HEK293 (cell line): ENCODE measurements around the gene MBD1.

ENCODE experiments used
- BCL11B ChIP-seq: fragments of 450-650 bp; formaldehyde crosslinking; IDR thresholded peaks from 2 replicates; pipeline ENCODE4 v1.5.1; 2016; ENCODE audit warnings: low read depth, missing biosample characterization, missing genetic modification characterization
- GLI2 ChIP-seq: fragments of 450-650 bp; formaldehyde crosslinking; IDR thresholded peaks from 2 replicates; pipeline ENCODE4; 2017; ENCODE audit warnings: missing biosample characterization, missing genetic modification characterization, low read depth, borderline replicate concordance
- GLI4 ChIP-seq: fragments of 450-650 bp; formaldehyde crosslinking; IDR thresholded peaks from 2 replicates; pipeline ENCODE4 v1.5.1; 2016; ENCODE audit warnings: missing biosample characterization, missing genetic modification characterization
- HOXA7 ChIP-seq: sonication (generic); formaldehyde crosslinking; IDR thresholded peaks from 2 replicates; pipeline ENCODE4 v1.8.1; 2022; ENCODE audit warnings: missing genetic modification reagents, borderline replicate concordance
- HOXC10 ChIP-seq: sonication (generic); formaldehyde crosslinking; IDR thresholded peaks from 2 replicates; pipeline ENCODE4 v1.8.1; 2023; ENCODE audit warnings: mild to moderate bottlenecking, missing genetic modification reagents
- HOXD13 ChIP-seq: sonication (generic); formaldehyde crosslinking; IDR thresholded peaks from 2 replicates; pipeline ENCODE4 v1.8.0; 2022; ENCODE audit warnings: missing genetic modification reagents, borderline replicate concordance
- KLF7 ChIP-seq: fragments of 450-650 bp; formaldehyde crosslinking; IDR thresholded peaks from 2 replicates; pipeline ENCODE4 v1.5.1; 2016; ENCODE audit warnings: missing biosample characterization, missing genetic modification characterization, borderline replicate concordance
- MEIS1 ChIP-seq: sonication (generic); formaldehyde crosslinking; IDR thresholded peaks from 2 replicates; pipeline ENCODE4 v1.8.1; 2022; ENCODE audit warnings: missing genetic modification reagents, mild to moderate bottlenecking, borderline replicate concordance
- WT1 ChIP-seq: fragments of 450-650 bp; formaldehyde crosslinking; IDR thresholded peaks from 2 replicates; pipeline ENCODE4 v1.5.1; 2016; ENCODE audit warnings: missing biosample characterization, missing genetic modification characterization
- YY2 ChIP-seq: fragments of 450-650 bp; formaldehyde crosslinking; IDR thresholded peaks from 2 replicates; pipeline ENCODE4 v1.5.1; 2016; ENCODE audit warnings: missing biosample characterization, missing genetic modification characterization
- ZNF146 ChIP-seq: fragments of 450-650 bp; formaldehyde crosslinking; IDR thresholded peaks from 2 replicates; pipeline ENCODE4 v1.5.1; 2016; ENCODE audit warnings: missing biosample characterization, missing genetic modification characterization
- ZNF221 ChIP-seq: fragments of 450-650 bp; formaldehyde crosslinking; IDR thresholded peaks from 2 replicates; pipeline ENCODE4 v1.5.1; 2017; ENCODE audit warnings: missing biosample characterization, missing genetic modification characterization, borderline replicate concordance
- ZNF248 ChIP-seq: fragments of 450-650 bp; formaldehyde crosslinking; IDR thresholded peaks from 2 replicates; pipeline ENCODE4 v1.5.1; 2017; ENCODE audit warnings: missing biosample characterization, missing genetic modification characterization
- ZNF266 ChIP-seq: fragments of 450-650 bp; formaldehyde crosslinking; IDR thresholded peaks from 2 replicates; pipeline ENCODE4 v1.5.1; 2016; ENCODE audit warnings: missing biosample characterization, missing genetic modification characterization, low read depth
- ZNF302 ChIP-seq: fragments of 450-650 bp; formaldehyde crosslinking; IDR thresholded peaks from 2 replicates; pipeline ENCODE4 v1.5.1; 2016; ENCODE audit warnings: missing biosample characterization, missing genetic modification characterization, low read depth
- ZNF335 ChIP-seq: fragments of 450-650 bp; formaldehyde crosslinking; conservative IDR thresholded peaks from 2 replicates; pipeline ENCODE4 v1.5.1; 2016; ENCODE audit warnings: missing biosample characterization, missing genetic modification characterization
- ZNF416 ChIP-seq: fragments of 450-650 bp; formaldehyde crosslinking; IDR thresholded peaks from 2 replicates; pipeline ENCODE4 v1.5.1; 2016; ENCODE audit warnings: missing biosample characterization, missing genetic modification characterization
- ZNF433 ChIP-seq: fragments of 450-650 bp; formaldehyde crosslinking; IDR thresholded peaks from 2 replicates; pipeline ENCODE4 v1.5.1; 2016; ENCODE audit warnings: missing biosample characterization, missing genetic modification characterization, low read depth
- ZNF501 ChIP-seq: fragments of 450-650 bp; formaldehyde crosslinking; IDR thresholded peaks from 2 replicates; pipeline ENCODE4 v1.5.1; 2016; ENCODE audit warnings: missing biosample characterization, missing genetic modification characterization
- ZNF549 ChIP-seq: fragments of 450-650 bp; IDR thresholded peaks from 2 replicates; pipeline ENCODE4 v1.5.1; 2018; ENCODE audit warnings: missing biosample characterization, missing genetic modification characterization, mild to moderate bottlenecking, inconsistent platforms, moderate library complexity
- ZNF561 ChIP-seq: fragments of 450-650 bp; IDR thresholded peaks from 2 replicates; pipeline ENCODE4 v1.5.1; 2018; ENCODE audit warnings: missing biosample characterization, missing genetic modification characterization, borderline replicate concordance
- ZNF626 ChIP-seq: fragments of 450-650 bp; sonication (Bioruptor Pico); formaldehyde crosslinking; IDR thresholded peaks from 2 replicates; pipeline ENCODE4 v1.5.1; 2018; ENCODE audit warnings: missing biosample characterization, missing genetic modification characterization, inconsistent platforms
- ZNF654 ChIP-seq: fragments of 450-650 bp; formaldehyde crosslinking; IDR thresholded peaks from 2 replicates; pipeline ENCODE4 v1.5.1; 2016; ENCODE audit warnings: low read depth, missing biosample characterization, missing genetic modification characterization
- ZNF701 ChIP-seq: fragments of 450-650 bp; formaldehyde crosslinking; IDR thresholded peaks from 2 replicates; pipeline ENCODE4 v1.5.1; 2016; ENCODE audit warnings: missing biosample characterization, missing genetic modification characterization
- ZNF792 ChIP-seq: fragments of 450-650 bp; formaldehyde crosslinking; IDR thresholded peaks from 2 replicates; pipeline ENCODE4 v1.5.1; 2016; ENCODE audit warnings: missing biosample characterization, missing genetic modification characterization
- ZSCAN30 ChIP-seq: fragments of 450-650 bp; IDR thresholded peaks from 2 replicates; pipeline ENCODE4 v1.5.1; 2018; ENCODE audit warnings: missing biosample characterization, mild to moderate bottlenecking, missing genetic modification characterization, moderate library complexity
- TF ChIP-seq, protein P1 (sequence below): fragments of 450-650 bp; formaldehyde crosslinking; IDR thresholded peaks from 2 replicates; pipeline ENCODE4 v1.5.1; 2017; ENCODE audit warnings: missing biosample characterization, missing genetic modification characterization
- TF ChIP-seq, protein P2 (sequence below): fragments of 450-650 bp; formaldehyde crosslinking; IDR thresholded peaks from 2 replicates; pipeline ENCODE4 v1.5.1; 2016; ENCODE audit warnings: missing biosample characterization, missing genetic modification characterization
- TF ChIP-seq, protein P3 (sequence below): fragments of 450-650 bp; formaldehyde crosslinking; IDR thresholded peaks from 2 replicates; pipeline ENCODE4 v1.5.1; 2016; ENCODE audit warnings: missing biosample characterization, missing genetic modification characterization
- TF ChIP-seq, protein P4 (sequence below): fragments of 450-650 bp; formaldehyde crosslinking; optimal IDR thresholded peaks from 2 replicates; pipeline ENCODE3; 2016; ENCODE audit warnings: missing biosample characterization, mild to moderate bottlenecking, missing genetic modification characterization
- TF ChIP-seq, protein P5 (sequence below): fragments of 450-650 bp; formaldehyde crosslinking; IDR thresholded peaks from 2 replicates; pipeline ENCODE4 v1.5.1; 2016; ENCODE audit warnings: missing biosample characterization, missing genetic modification characterization, borderline replicate concordance

Gene MBD1

DNA sequence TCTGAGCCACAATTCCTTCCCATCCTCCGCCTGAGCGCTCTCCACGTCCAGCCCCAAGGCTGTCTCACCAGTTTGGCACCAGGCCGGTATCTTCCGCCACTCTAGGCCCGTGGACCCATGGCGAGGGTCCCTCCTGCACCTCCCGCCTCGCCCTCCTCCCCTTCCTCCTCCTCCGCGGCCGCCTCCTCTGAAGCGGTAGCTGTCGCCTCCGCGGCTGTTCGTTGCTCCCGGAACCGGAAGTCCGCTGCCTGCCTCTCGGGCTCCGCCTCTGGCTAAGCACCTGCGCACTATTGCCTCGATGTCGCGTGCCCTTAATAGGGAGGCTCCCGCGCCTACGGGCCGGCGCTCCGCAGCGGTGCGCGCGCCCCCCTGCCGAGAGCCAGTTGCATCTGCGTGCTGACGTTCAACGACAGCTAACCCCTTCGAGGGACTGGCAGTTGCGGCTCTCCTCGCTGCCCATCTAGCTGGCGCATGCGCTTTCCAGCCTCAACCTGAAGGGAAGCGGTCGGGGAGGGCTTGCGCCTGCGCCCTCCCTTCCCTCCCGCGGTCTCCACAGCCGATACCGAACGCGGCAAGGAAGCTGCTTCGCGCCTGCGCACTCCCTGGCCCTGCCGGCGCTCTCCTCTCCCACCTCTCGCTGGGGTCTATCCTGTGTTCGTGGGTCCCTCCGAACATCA is at the start of gene MBD1 (continued):
- no peak for TF ChIP-seq ZNF654 (tag by site-specific recombination)
- no peak for TF ChIP-seq ZNF221 (tag by site-specific recombination)
- TF ChIP-seq, protein P1, sequence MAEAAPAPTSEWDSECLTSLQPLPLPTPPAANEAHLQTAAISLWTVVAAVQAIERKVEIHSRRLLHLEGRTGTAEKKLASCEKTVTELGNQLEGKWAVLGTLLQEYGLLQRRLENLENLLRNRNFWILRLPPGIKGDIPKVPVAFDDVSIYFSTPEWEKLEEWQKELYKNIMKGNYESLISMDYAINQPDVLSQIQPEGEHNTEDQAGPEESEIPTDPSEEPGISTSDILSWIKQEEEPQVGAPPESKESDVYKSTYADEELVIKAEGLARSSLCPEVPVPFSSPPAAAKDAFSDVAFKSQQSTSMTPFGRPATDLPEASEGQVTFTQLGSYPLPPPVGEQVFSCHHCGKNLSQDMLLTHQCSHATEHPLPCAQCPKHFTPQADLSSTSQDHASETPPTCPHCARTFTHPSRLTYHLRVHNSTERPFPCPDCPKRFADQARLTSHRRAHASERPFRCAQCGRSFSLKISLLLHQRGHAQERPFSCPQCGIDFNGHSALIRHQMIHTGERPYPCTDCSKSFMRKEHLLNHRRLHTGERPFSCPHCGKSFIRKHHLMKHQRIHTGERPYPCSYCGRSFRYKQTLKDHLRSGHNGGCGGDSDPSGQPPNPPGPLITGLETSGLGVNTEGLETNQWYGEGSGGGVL (tag by site-specific recombination) = peak; percentile 79
- TF ChIP-seq, protein P2, sequence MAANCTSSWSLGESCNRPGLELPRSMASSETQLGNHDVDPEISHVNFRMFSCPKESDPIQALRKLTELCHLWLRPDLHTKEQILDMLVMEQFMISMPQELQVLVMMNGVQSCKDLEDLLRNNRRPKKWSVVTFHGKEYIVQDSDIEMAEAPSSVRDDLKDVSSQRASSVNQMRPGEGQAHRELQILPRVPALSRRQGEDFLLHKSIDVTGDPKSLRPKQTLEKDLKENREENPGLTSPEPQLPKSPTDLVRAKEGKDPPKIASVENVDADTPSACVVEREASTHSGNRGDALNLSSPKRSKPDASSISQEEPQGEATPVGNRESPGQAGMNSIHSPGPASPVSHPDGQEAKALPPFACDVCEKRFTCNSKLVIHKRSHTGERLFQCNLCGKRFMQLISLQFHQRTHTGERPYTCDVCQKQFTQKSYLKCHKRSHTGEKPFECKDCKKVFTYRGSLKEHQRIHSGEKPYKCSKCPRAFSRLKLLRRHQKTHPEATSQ (tag by site-specific recombination) = 0 out of 2 replicates have a peak, but pooled peaks have one; percentile 84
- no peak for TF ChIP-seq ZNF626 (tag by site-specific recombination)
- TF ChIP-seq, protein P3, sequence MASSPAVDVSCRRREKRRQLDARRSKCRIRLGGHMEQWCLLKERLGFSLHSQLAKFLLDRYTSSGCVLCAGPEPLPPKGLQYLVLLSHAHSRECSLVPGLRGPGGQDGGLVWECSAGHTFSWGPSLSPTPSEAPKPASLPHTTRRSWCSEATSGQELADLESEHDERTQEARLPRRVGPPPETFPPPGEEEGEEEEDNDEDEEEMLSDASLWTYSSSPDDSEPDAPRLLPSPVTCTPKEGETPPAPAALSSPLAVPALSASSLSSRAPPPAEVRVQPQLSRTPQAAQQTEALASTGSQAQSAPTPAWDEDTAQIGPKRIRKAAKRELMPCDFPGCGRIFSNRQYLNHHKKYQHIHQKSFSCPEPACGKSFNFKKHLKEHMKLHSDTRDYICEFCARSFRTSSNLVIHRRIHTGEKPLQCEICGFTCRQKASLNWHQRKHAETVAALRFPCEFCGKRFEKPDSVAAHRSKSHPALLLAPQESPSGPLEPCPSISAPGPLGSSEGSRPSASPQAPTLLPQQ = peak; percentile 85
- no peak for TF ChIP-seq ZNF248 (tag by site-specific recombination)
- TF ChIP-seq ZNF549 (tag by site-specific recombination) = no peak
- TF ChIP-seq, protein P4, sequence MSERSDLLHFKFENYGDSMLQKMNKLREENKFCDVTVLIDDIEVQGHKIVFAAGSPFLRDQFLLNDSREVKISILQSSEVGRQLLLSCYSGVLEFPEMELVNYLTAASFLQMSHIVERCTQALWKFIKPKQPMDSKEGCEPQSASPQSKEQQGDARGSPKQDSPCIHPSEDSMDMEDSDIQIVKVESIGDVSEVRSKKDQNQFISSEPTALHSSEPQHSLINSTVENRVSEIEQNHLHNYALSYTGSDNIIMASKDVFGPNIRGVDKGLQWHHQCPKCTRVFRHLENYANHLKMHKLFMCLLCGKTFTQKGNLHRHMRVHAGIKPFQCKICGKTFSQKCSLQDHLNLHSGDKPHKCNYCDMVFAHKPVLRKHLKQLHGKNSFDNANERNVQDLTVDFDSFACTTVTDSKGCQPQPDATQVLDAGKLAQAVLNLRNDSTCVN (tag by site-specific recombination) = peak; percentile 98
- TF ChIP-seq ZNF561 (tag by site-specific recombination) = no peak; the same call in 1 of the 2 replicates
- TF ChIP-seq ZNF433 (tag by site-specific recombination) = no peak
- 0 out of 2 replicates have a peak, but pooled peaks have one; percentile 22 for TF ChIP-seq KLF7 (tag by site-specific recombination)
- 0 out of 2 replicates have a peak, but pooled peaks have one; percentile 2 for TF ChIP-seq ZNF146 (tag by site-specific recombination)
- TF ChIP-seq ZNF335 (tag by site-specific recombination) = peak; percentile 95
- no peak for TF ChIP-seq MEIS1 (CRISPR knock-in tag)
- TF ChIP-seq HOXC10 (CRISPR knock-in tag) = no peak
- no peak for TF ChIP-seq ZNF266 (tag by site-specific recombination)
- no peak for TF ChIP-seq ZNF701 (tag by site-specific recombination)
- TF ChIP-seq HOXD13 (CRISPR knock-in tag) = no peak
- TF ChIP-seq YY2 = peak; percentile 89
- TF ChIP-seq HOXA7 (CRISPR knock-in tag) = no peak
- TF ChIP-seq ZSCAN30 (tag by site-specific recombination) = peak; percentile 90
- no peak for TF ChIP-seq GLI4 (tag by site-specific recombination)
- peak; percentile 85 for TF ChIP-seq ZNF792 (tag by site-specific recombination)
- TF ChIP-seq ZNF501 (tag by site-specific recombination) = peak; percentile 99
- TF ChIP-seq, protein P5, sequence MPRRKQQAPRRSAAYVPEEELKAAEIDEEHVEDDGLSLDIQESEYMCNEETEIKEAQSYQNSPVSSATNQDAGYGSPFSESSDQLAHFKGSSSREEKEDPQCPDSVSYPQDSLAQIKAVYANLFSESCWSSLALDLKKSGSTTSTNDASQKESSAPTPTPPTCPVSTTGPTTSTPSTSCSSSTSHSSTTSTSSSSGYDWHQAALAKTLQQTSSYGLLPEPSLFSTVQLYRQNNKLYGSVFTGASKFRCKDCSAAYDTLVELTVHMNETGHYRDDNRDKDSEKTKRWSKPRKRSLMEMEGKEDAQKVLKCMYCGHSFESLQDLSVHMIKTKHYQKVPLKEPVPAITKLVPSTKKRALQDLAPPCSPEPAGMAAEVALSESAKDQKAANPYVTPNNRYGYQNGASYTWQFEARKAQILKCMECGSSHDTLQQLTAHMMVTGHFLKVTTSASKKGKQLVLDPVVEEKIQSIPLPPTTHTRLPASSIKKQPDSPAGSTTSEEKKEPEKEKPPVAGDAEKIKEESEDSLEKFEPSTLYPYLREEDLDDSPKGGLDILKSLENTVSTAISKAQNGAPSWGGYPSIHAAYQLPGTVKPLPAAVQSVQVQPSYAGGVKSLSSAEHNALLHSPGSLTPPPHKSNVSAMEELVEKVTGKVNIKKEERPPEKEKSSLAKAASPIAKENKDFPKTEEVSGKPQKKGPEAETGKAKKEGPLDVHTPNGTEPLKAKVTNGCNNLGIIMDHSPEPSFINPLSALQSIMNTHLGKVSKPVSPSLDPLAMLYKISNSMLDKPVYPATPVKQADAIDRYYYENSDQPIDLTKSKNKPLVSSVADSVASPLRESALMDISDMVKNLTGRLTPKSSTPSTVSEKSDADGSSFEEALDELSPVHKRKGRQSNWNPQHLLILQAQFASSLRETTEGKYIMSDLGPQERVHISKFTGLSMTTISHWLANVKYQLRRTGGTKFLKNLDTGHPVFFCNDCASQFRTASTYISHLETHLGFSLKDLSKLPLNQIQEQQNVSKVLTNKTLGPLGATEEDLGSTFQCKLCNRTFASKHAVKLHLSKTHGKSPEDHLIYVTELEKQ = no peak
- no peak for TF ChIP-seq BCL11B
- no peak; the same call in 1 of the 2 replicates for TF ChIP-seq WT1 (tag by site-specific recombination)
- TF ChIP-seq ZNF416 (tag by site-specific recombination) = no peak; the same call in 1 of the 2 replicates
- TF ChIP-seq ZNF302 (tag by site-specific recombination) = 0 out of 2 replicates have a peak, but pooled peaks have one; percentile 1
- TF ChIP-seq GLI2 = no peak
